WTC11 (cell line): ENCODE data around the gene WDR18.

ENCODE experiments used
- CREB1 ChIP-seq: sonication (generic); formaldehyde crosslinking; IDR thresholded peaks from 2 replicates; pipeline ENCODE4 v1.8.0; 2023; ENCODE audit warnings: mild to moderate bottlenecking, missing genetic modification reagents
- ELF4 ChIP-seq: sonication (generic); formaldehyde crosslinking; IDR thresholded peaks from 2 replicates; pipeline ENCODE4 v1.8.1; 2022; ENCODE audit warnings: low read depth, mild to moderate bottlenecking, moderate library complexity, missing genetic modification reagents
- ESRRA ChIP-seq: sonication (generic); formaldehyde crosslinking; IDR thresholded peaks from 2 replicates; pipeline ENCODE4 v1.8.1; 2022; ENCODE audit warnings: mild to moderate bottlenecking, missing genetic modification reagents, borderline replicate concordance
- HMGA2 ChIP-seq: fragments of 250-450 bp; sonication (Bioruptor Pico); IDR thresholded peaks from 2 replicates; pipeline ENCODE4 v1.4.0; 2021; ENCODE audit warnings: mild to moderate bottlenecking, moderate library complexity
- TF ChIP-seq, protein P1 (sequence below): sonication (generic); formaldehyde crosslinking; IDR thresholded peaks from 2 replicates; pipeline ENCODE4 v1.8.0; 2022; ENCODE audit warnings: mild to moderate bottlenecking, missing genetic modification reagents
- TF ChIP-seq, protein P2 (sequence below): fragments of 200-600 bp; IDR thresholded peaks from 2 replicates; pipeline ENCODE4 v1.8.0; 2022; ENCODE audit warnings: antibody characterized with exemption
- TF ChIP-seq, protein P3 (sequence below): sonication (generic); formaldehyde crosslinking; IDR thresholded peaks from 2 replicates; pipeline ENCODE4 v1.8.1; 2023; ENCODE audit warnings: mild to moderate bottlenecking, missing genetic modification reagents, moderate library complexity

DNA sequence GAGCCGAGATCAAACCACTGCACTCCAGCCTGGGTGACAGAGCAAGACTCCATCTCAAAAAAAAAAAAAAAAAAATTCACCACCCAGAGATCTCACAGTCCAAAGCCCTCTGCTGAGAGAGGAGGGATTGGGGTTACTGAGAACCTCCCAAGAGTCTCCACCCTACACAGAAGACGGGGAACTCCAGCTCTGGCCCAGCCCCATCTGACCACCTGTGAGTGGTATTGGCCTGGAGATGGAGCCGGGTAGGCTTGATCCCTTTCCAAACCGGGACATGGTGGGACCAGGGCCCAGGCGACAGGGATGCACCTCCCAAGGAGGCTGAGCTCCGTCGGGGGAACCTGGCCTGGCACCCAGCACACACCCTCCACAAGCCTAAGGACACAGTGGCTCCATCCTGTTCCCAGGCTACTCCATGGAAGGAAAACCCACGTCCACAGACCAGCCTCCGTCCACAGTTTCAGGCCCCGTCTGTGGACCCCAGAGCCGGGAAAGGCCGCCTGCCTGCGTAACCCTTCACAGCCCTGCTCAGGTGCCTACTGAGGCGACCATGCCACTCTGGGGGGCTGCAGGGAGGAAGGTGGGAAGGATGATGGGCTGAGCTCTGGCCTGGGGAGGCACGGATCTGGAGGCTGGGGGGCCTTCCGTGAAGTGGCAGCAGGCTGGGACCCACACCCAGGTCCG, 34.9 kb downstream of the WDR18 start:
- TF ChIP-seq ESRRA (CRISPR knock-in tag) (no peak), ELF4 (CRISPR knock-in tag) (no peak), CREB1 (CRISPR knock-in tag) (no peak), HMGA2 (CRISPR knock-in tag) (no peak)
- TF ChIP-seq, protein P1, sequence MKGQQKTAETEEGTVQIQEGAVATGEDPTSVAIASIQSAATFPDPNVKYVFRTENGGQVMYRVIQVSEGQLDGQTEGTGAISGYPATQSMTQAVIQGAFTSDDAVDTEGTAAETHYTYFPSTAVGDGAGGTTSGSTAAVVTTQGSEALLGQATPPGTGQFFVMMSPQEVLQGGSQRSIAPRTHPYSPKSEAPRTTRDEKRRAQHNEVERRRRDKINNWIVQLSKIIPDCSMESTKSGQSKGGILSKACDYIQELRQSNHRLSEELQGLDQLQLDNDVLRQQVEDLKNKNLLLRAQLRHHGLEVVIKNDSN (CRISPR knock-in tag), result no peak
- TF ChIP-seq, protein P2, sequence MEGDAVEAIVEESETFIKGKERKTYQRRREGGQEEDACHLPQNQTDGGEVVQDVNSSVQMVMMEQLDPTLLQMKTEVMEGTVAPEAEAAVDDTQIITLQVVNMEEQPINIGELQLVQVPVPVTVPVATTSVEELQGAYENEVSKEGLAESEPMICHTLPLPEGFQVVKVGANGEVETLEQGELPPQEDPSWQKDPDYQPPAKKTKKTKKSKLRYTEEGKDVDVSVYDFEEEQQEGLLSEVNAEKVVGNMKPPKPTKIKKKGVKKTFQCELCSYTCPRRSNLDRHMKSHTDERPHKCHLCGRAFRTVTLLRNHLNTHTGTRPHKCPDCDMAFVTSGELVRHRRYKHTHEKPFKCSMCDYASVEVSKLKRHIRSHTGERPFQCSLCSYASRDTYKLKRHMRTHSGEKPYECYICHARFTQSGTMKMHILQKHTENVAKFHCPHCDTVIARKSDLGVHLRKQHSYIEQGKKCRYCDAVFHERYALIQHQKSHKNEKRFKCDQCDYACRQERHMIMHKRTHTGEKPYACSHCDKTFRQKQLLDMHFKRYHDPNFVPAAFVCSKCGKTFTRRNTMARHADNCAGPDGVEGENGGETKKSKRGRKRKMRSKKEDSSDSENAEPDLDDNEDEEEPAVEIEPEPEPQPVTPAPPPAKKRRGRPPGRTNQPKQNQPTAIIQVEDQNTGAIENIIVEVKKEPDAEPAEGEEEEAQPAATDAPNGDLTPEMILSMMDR, result no peak
- TF ChIP-seq, protein P3, sequence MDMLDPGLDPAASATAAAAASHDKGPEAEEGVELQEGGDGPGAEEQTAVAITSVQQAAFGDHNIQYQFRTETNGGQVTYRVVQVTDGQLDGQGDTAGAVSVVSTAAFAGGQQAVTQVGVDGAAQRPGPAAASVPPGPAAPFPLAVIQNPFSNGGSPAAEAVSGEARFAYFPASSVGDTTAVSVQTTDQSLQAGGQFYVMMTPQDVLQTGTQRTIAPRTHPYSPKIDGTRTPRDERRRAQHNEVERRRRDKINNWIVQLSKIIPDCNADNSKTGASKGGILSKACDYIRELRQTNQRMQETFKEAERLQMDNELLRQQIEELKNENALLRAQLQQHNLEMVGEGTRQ (CRISPR knock-in tag), result no peak
